ENCODE measurements around the gene ARHGEF28.

- TF ChIP-seq, protein P1, sequence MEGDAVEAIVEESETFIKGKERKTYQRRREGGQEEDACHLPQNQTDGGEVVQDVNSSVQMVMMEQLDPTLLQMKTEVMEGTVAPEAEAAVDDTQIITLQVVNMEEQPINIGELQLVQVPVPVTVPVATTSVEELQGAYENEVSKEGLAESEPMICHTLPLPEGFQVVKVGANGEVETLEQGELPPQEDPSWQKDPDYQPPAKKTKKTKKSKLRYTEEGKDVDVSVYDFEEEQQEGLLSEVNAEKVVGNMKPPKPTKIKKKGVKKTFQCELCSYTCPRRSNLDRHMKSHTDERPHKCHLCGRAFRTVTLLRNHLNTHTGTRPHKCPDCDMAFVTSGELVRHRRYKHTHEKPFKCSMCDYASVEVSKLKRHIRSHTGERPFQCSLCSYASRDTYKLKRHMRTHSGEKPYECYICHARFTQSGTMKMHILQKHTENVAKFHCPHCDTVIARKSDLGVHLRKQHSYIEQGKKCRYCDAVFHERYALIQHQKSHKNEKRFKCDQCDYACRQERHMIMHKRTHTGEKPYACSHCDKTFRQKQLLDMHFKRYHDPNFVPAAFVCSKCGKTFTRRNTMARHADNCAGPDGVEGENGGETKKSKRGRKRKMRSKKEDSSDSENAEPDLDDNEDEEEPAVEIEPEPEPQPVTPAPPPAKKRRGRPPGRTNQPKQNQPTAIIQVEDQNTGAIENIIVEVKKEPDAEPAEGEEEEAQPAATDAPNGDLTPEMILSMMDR (IDR thresholded peaks at IDR 0.05): no peak
- TF ChIP-seq EZH2 (IDR thresholded peaks at IDR 0.05): no peak
Observed at GRCh38 chr5:73909474-73909873, 283.5 kb downstream of the ARHGEF28 start.
